B cell (primary cell): ENCODE results near the gene ABCC1. TPM values are rescaled to one million over a fixed set of nuclear protein-coding genes. Genes with fewer than 3 reads are reported as not detected.

ENCODE experiments used
- ATAC-seq: fragments of 200-7000 bp; cut with Tn5 transposase; one replicate; pipeline ENCODE4 v1.10.0; 2021; ENCODE audit warnings: low read depth, mild to moderate bottlenecking, moderate number of reproducible peaks, moderate library complexity
- CTCF ChIA-PET: fragments of 350-600 bp; sonication (Branson Sonifier 250); formaldehyde crosslinking; loops from one replicate; lab custom pipeline; 2021; ENCODE audit warnings: antibody characterized with exemption, inconsistent platforms; lab: Charles Lee
- POLR2A ChIA-PET: fragments of 350-600 bp; sonication (Branson Sonifier 250); formaldehyde crosslinking; loops from one replicate; lab custom pipeline; 2021; ENCODE audit warnings: antibody characterized with exemption; lab: Charles Lee
- DNase-seq: peaks from one replicate; pipeline ENCODE4 v3.0.0; 2013
- H2AFZ ChIP-seq: 2 replicates; pipeline ENCODE4 v1.6.1; 2012; ENCODE audit warnings: mild to moderate bottlenecking, low read depth, low read length; ENCODE audit not compliant: insufficient read depth, poor library complexity, severe bottlenecking
- H3K27ac ChIP-seq, 2 donors: 1 replicate in 1 of 2; 2 replicates in 1 of 2; pipeline ENCODE4 v1.5.1; 2012 to 2013; ENCODE audit warnings: low read length in 2 of 2, mild to moderate bottlenecking in 2 of 2, moderate library complexity in 1 of 2
- H3K27me3 ChIP-seq, 4 experiments: fragments of 200-600 bp in 1 of 4; sonication (generic) in 1 of 4; replicated peaks in 1 of 4; 1 replicate in 2 of 4; 2 replicates in 2 of 4; pipeline versions ENCODE4 v1.6.1 to v1.7.0; 2013 to 2016; ENCODE audit warnings: low read length in 3 of 4, mild to moderate bottlenecking in 2 of 4, mixed read lengths in 1 of 4, moderate library complexity in 1 of 4; ENCODE audit not compliant: insufficient read depth in 4 of 4, control insufficient read depth in 3 of 4; ENCODE audit errors: control extremely low read depth in 1 of 4
- H3K36me3 ChIP-seq, 2 experiments: replicated peaks in 1 of 2; 1 replicate in 1 of 2; 2 replicates in 1 of 2; pipeline versions ENCODE4 v1.6.1 to v1.7.1; 2013; ENCODE audit warnings: low read length in 1 of 2; ENCODE audit not compliant: insufficient read depth in 2 of 2, control insufficient read depth in 1 of 2; ENCODE audit errors: control extremely low read depth in 1 of 2, extremely low read depth in 1 of 2
- H3K4me1 ChIP-seq, 2 donors: fragments of 200-600 bp in 1 of 2; sonication (generic) in 1 of 2; 1 replicate in 1 of 2; 2 replicates in 1 of 2; pipeline versions ENCODE4 v1.5.1 to v1.6.1; 2013 to 2017; ENCODE audit warnings: low read length in 2 of 2; ENCODE audit not compliant: control insufficient read depth in 2 of 2, insufficient read depth in 2 of 2
- H3K4me2 ChIP-seq: replicated peaks from 2 replicates; pipeline ENCODE3; 2012; ENCODE audit warnings: mild to moderate bottlenecking, low read depth, low read length; ENCODE audit not compliant: poor library complexity, severe bottlenecking
- H3K4me3 ChIP-seq, 5 experiments: fragments of 200-600 bp in 1 of 5; sonication (generic) in 1 of 5; 1 replicate in 3 of 5; 2 replicates in 2 of 5; pipeline versions ENCODE4 v1.5.1 to v1.7.0; 2011 to 2016; ENCODE audit warnings: low read length in 4 of 5, mild to moderate bottlenecking in 4 of 5, low read depth in 2 of 5, control low read depth in 1 of 5, moderate library complexity in 1 of 5; ENCODE audit not compliant: insufficient read depth in 1 of 5; ENCODE audit errors: control extremely low read depth in 1 of 5, extremely low read depth in 1 of 5
- H3K79me2 ChIP-seq: fragments of 200-600 bp; sonication (generic); one replicate; pipeline ENCODE4 v1.6.0; 2016; ENCODE audit warnings: low read length; ENCODE audit not compliant: control insufficient read depth, insufficient read depth
- H3K9ac ChIP-seq: fragments of 200-600 bp; sonication (generic); 2 replicates; pipeline ENCODE4 v1.6.1; 2017; ENCODE audit warnings: mild to moderate bottlenecking, low read length, moderate library complexity
- H3K9me3 ChIP-seq, 3 donors: one replicate each; pipeline versions ENCODE4 v1.6.1 to v1.7.1; 2013; ENCODE audit warnings: low read length in 2 of 3; ENCODE audit not compliant: control insufficient read depth in 2 of 3, insufficient read depth in 1 of 3; ENCODE audit errors: control extremely low read depth in 1 of 3
- H4K20me1 ChIP-seq: 2 replicates; pipeline ENCODE4 v1.6.0; 2012; ENCODE audit warnings: mild to moderate bottlenecking, low read length; ENCODE audit not compliant: insufficient read depth, control insufficient read depth, poor library complexity, severe bottlenecking
- H3K27ac Mint-ChIP-seq: one replicate; pipeline ENCODE4 v1.8.0; 2021; ENCODE audit warnings: mixed read lengths
- H3K27me3 Mint-ChIP-seq: one replicate; pipeline ENCODE4 v1.8.0; 2021; ENCODE audit warnings: mixed read lengths
- H3K4me1 Mint-ChIP-seq: one replicate; pipeline ENCODE4 v1.8.0; 2021; ENCODE audit warnings: mixed read lengths
- H3K4me3 Mint-ChIP-seq: one replicate; pipeline ENCODE4 v1.8.0; 2021; ENCODE audit warnings: mixed read lengths
- H3K9me3 Mint-ChIP-seq: one replicate; pipeline ENCODE4 v1.8.0; 2022; ENCODE audit warnings: mixed read lengths; ENCODE audit not compliant: insufficient read depth
- CTCF ChIP-seq: fragments of 200-600 bp; IDR thresholded peaks from one replicate; pipeline ENCODE4 v1.8.0; 2022; ENCODE audit warnings: antibody characterized with exemption, mild to moderate bottlenecking
- EZH2 ChIP-seq: IDR thresholded peaks from 2 replicates; pipeline ENCODE4 v1.6.1; 2012; ENCODE audit warnings: borderline replicate concordance, low read depth, mild to moderate bottlenecking, moderate library complexity, low read length; ENCODE audit not compliant: insufficient read depth, poor library complexity, severe bottlenecking
- WGBS: methylation state at CpG from one replicate; pipeline ENCODE4 v1.1.5; 2013; ENCODE audit warnings: missing lambda C conversion rate; ENCODE audit not compliant: insufficient coverage; 5-methylcytosine and 5-hydroxymethylcytosine counted together
- intact Hi-C: fragments of 100-400 bp; cut with micrococcal nuclease; formaldehyde crosslinking; loops from one replicate; pipeline ENCODE4 v1.10.0; 2022
- polyA plus RNA-seq: library from polyadenylated mRNA; depleted of rRNA; stranded (reverse); fragments of >200 nt; gene quantifications from 2 replicates; pipeline ENCODE4 v1.2.3, GENCODE V29; 2012
- total RNA-seq, 2 donors: library from RNA; stranded (reverse); fragments of 120-200 nt in 1 of 2; gene quantifications; 1 replicate in 1 of 2; 2 replicates in 1 of 2; pipeline versions ENCODE4 v1.2.3 to v1.2.4, GENCODE V29; 2013 to 2022

ABCC1 gene
- total and polyA plus RNA-seq, 2 donors (not counting 1 experiment from before 2014, with no cell fraction given), result 21.8 to 73.0 TPM

- H3K9me3 Mint-ChIP-seq, result no peaks in the 10 kb centered on the region
Observed at GRCh38 chr16:16059160-16059559, 109.7 kb downstream of the ABCC1 start.

More at GRCh38 chr16:16059160-16059559, 109.7 kb downstream of the ABCC1 start:
- Mint-ChIP-seq H3K27ac (no peak overlapping the region), H3K4me1 (peaks cover 19% of the 10 kb centered on the region), H3K27me3 (no peaks in the 10 kb centered on the region), H3K4me3 (no peak overlapping the region)
- H3K4me1 ChIP-seq, result peaks cover 11 to 18% of the 10 kb centered on the region in 2 donors
- ChIA-PET CTCF (interaction anchor here (1.3 kb wide), 1 partner anchor 13 kb away, joined by 3 read pairs; no protein-coding TSS in a partner anchor), POLR2A (no interaction called here)
- intact Hi-C loops, result no loop called here
- ATAC-seq (no peak), DNase-seq (no peak)
- H2AFZ ChIP-seq, result no peak overlapping the region
- no peak overlapping the region for H3K4me2 ChIP-seq
- no peak overlapping the region for H3K9ac ChIP-seq
- H3K27me3 ChIP-seq, result no peaks in the 10 kb centered on the region
- TF ChIP-seq CTCF, result no peak
- no peak for TF ChIP-seq EZH2
- peaks cover 9 to 46% of the 10 kb centered on the region in 2 experiments for H3K36me3 ChIP-seq
- H4K20me1 ChIP-seq, result peaks cover 5% of the 10 kb centered on the region
- no peak overlapping the region for H3K4me3 ChIP-seq
- 100% methylated on average over 2 of the region's 8 CpGs for WGBS
- no peak overlapping the region for H3K27ac ChIP-seq
- peaks cover 5% of the 10 kb centered on the region for H3K79me2 ChIP-seq
- H3K9me3 ChIP-seq, result no peaks in the 10 kb centered on the region
